Pancreas (tissue), 10 donors: ENCODE measurements around the gene MAP1LC3A. TPM values are rescaled to one million over a fixed set of nuclear protein-coding genes. Genes with fewer than 3 reads are reported as not detected.

Experiments
- ATAC-seq, 4 donors: fragments of 200-7000 bp; cut with Tn5 transposase; one replicate each; pipeline versions ENCODE4 v1.8.0 to v1.9.1; 2020; ENCODE audit warnings: mild to moderate bottlenecking in 4 of 4, moderate library complexity in 4 of 4
- DNase-seq, 6 donors: peaks; one replicate each; pipeline ENCODE4 v3.0.0-alpha.2; 2020
- FAIRE-seq: peaks from 2 replicates; lab custom pipeline; 2012; peaks lifted over from hg19 to GRCh38; lab: Jason Lieb, UNC
- H3K27ac ChIP-seq, 4 donors: fragments of 200-600 bp; sonication (generic); 1 replicate in 3 of 4; 2 replicates in 1 of 4; pipeline versions ENCODE4 v1.5.0 to v1.8.0; 2020
- H3K27me3 ChIP-seq, 4 donors: fragments of 200-600 bp; one replicate each; pipeline ENCODE4 v1.8.0; 2021
- H3K36me3 ChIP-seq, 3 donors: fragments of 200-600 bp; sonication (generic) in 1 of 3; one replicate each; pipeline versions ENCODE4 v1.5.0 to v1.8.0; 2020 to 2021
- H3K4me1 ChIP-seq, 3 donors: fragments of 200-600 bp; one replicate each; pipeline ENCODE4 v1.8.0; 2021
- H3K4me3 ChIP-seq, 4 donors: fragments of 200-600 bp; sonication (generic) in 2 of 4; one replicate each; pipeline versions ENCODE4 v1.5.0 to v1.8.0; 2020 to 2021
- H3K9me3 ChIP-seq, 4 donors: fragments of 200-600 bp; one replicate each; pipeline ENCODE4 v1.8.0; 2021
- WGBS, 2 donors: extraction: QIAGEN DNeasy Blood & Tissue Kit; methylation state at CpG; one replicate each; pipeline ENCODE4 v1.1.7; 2013; 5-methylcytosine and 5-hydroxymethylcytosine counted together
- intact Hi-C, 3 donors: fragments of 100-400 bp; cut with DNase I; formaldehyde crosslinking; loops; one replicate each; pipeline versions ENCODE4 v1.11.1 to v1.14.2; 2022
- polyA plus RNA-seq, 2 donors: library from polyadenylated mRNA; stranded (reverse); fragments of 200-250 nt; gene quantifications; one replicate each; pipeline ENCODE4 v1.2.3, GENCODE V29; 2013
- total RNA-seq, 6 donors: library from RNA; stranded (reverse); fragmentation: NEBNext Ultra II Directional in 4 of 6; extraction: Animal tissue kit (Norgen Biotek cat#: 25700) in 4 of 6; gene quantifications; one replicate each; pipeline versions ENCODE4 v1.2.1 to v1.2.4, GENCODE V29; 2021 to 2023
- TF ChIP-seq, protein P1 (sequence below), 4 donors: fragments of 200-600 bp; sonication (generic) in 3 of 4; IDR thresholded peaks; one replicate each; pipeline versions ENCODE4 v1.5.0 to v1.8.0; 2021; ENCODE audit warnings: antibody characterized with exemption in 4 of 4
- donor health status: healthy with polysubstance abuse.
- donor health status: DM: no; HTN: no; CAD: no; lungs with moderate emphysema.
- donor health status: DM: no; HTN: no; CAD: no.
- donor health status: control.
- donor health status: control.
- donor health status: Bipolar disorder and iron deficiency.
- donor health status: DM: yes; HTN: yes; CAD: no.
- donor health status: DM: no; HTN: no; CAD: no.
- donor health status: DM: no; HTN: no; CAD: no.
- donor health status: DM: yes; HTN: yes; CAD: no.

The MAP1LC3A gene
- total and polyA plus RNA-seq, 8 donors: 9.4 to 94.2 (median 14.0) TPM

- no peak for DNase-seq
- 86 to 92% methylated on average over 8 of the region's 8 CpGs for WGBS, 2 donors
- H3K27me3 ChIP-seq: no peaks in the 10 kb centered on the region
- no peak for ATAC-seq
- FAIRE-seq: no peak
- no peak overlapping the region for H3K27ac ChIP-seq
- H3K9me3 ChIP-seq: no peaks in the 10 kb centered on the region
- no peaks in the 10 kb centered on the region for H3K4me1 ChIP-seq
- H3K36me3 ChIP-seq: peaks cover 3 to 58% (median 18%) of the 10 kb centered on the region in 3 donors
- no peak overlapping the region for H3K4me3 ChIP-seq
- TF ChIP-seq, protein P1, sequence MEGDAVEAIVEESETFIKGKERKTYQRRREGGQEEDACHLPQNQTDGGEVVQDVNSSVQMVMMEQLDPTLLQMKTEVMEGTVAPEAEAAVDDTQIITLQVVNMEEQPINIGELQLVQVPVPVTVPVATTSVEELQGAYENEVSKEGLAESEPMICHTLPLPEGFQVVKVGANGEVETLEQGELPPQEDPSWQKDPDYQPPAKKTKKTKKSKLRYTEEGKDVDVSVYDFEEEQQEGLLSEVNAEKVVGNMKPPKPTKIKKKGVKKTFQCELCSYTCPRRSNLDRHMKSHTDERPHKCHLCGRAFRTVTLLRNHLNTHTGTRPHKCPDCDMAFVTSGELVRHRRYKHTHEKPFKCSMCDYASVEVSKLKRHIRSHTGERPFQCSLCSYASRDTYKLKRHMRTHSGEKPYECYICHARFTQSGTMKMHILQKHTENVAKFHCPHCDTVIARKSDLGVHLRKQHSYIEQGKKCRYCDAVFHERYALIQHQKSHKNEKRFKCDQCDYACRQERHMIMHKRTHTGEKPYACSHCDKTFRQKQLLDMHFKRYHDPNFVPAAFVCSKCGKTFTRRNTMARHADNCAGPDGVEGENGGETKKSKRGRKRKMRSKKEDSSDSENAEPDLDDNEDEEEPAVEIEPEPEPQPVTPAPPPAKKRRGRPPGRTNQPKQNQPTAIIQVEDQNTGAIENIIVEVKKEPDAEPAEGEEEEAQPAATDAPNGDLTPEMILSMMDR (IDR thresholded peaks at IDR 0.05): no peak
- intact Hi-C loops: loop anchor here in 1 of 3 donors (10.0 kb wide), 1 partner anchor 232 kb away; no protein-coding TSS in a partner anchor
These were observed 26.2 kb upstream of the MAP1LC3A start for GRCh38 chr20:34532320-34532719.

GRCh38 chr20:34532756-34533155 lies 25.8 kb upstream of the MAP1LC3A start:
- Histone ChIP-seq H3K9me3 (no peaks in the 10 kb centered on the region), H3K27me3 (no peaks in the 10 kb centered on the region), H3K4me3 (no peak overlapping the region), H3K27ac (no peak overlapping the region), H3K4me1 (no peaks in the 10 kb centered on the region), H3K36me3 (peaks cover 3 to 53% (median 15%) of the 10 kb centered on the region in 3 donors)
- intact Hi-C loops: loop anchor here in 1 of 3 donors (10.0 kb wide), 1 partner anchor 232 kb away; no protein-coding TSS in a partner anchor
- DNase-seq: peak in 1 of 6 donors; percentile 41
- no peak for FAIRE-seq
- ATAC-seq: no peak
- TF ChIP-seq, protein P1 (IDR thresholded peaks at IDR 0.05): no peak
- 90 to 92% methylated on average over 7 of the region's 7 CpGs for WGBS, 2 donors

DNA sequence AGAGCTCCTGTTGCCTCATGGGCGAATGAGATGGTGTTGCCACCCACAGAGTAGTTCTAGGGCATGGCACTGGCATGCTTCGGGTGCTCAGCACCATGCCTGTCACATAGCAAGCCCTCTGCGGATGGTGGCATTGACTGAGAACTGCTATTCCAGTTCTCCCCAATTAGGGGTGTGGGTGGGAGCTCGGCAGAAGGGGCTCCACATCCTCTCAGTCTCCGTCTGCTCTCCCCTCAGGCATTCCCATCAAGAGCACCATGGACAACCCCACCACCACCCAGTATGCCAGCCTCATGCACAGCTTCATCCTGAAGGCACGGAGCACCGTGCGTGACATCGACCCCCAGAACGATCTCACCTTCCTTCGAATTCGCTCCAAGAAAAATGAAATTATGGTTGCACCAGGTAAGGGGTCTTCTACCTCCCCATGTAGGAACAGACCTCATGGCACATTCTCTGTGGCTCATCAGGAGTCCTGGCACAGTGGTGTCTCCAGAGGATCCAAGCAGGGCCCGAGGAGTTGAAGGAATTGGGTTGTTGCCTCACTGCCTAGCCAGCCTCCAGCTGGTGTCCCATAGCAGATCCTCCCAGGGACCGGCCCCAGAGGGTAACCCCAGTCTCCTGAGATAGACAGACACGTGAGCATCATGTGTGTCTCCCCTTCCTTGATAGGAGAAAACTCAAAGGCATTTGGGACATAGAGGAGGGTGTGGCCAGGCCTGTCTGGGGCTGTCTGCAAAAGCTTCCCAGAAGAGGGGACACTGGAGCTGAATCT lies 23.9 kb upstream of the MAP1LC3A start:
- Histone ChIP-seq H3K36me3 (peaks cover 3 to 47% (median 14%) of the 10 kb centered on the region in 3 donors), H3K9me3 (no peaks in the 10 kb centered on the region), H3K4me1 (no peaks in the 10 kb centered on the region), H3K4me3 (no peak overlapping the region), H3K27me3 (no peaks in the 10 kb centered on the region), H3K27ac (no peak overlapping the region)
- WGBS, 2 donors: 91 to 94% methylated on average over 15 of the region's 15 CpGs
- ATAC-seq: no peak
- DNase-seq: peak in 1 of 6 donors; percentile 38
- TF ChIP-seq, protein P1 (IDR thresholded peaks at IDR 0.05): no peak
- FAIRE-seq: no peak
- intact Hi-C loops: loop anchor here in 1 of 3 donors (10.0 kb wide), 1 partner anchor 230 kb away; no protein-coding TSS in a partner anchor

GRCh38 chr20:34535301-34535840 lies 23.1 kb upstream of the MAP1LC3A start:
- no peak for ATAC-seq
- TF ChIP-seq, protein P1 (IDR thresholded peaks at IDR 0.05): no peak
- intact Hi-C loops: loop anchor here in 1 of 3 donors (10.0 kb wide), 1 partner anchor 229 kb away; no protein-coding TSS in a partner anchor
- no peak overlapping the region for H3K27ac ChIP-seq
- peak in 1 of 6 donors; percentile 39 for DNase-seq
- no peak for FAIRE-seq
- H3K4me3 ChIP-seq: no peak overlapping the region
- H3K27me3 ChIP-seq: no peaks in the 10 kb centered on the region
- WGBS, 2 donors: 93 to 97% methylated on average over 15 of the region's 15 CpGs
- no peaks in the 10 kb centered on the region for H3K4me1 ChIP-seq
- no peaks in the 10 kb centered on the region for H3K9me3 ChIP-seq
- peaks cover 3 to 41% (median 14%) of the 10 kb centered on the region in 3 donors for H3K36me3 ChIP-seq
